WTC11 (cell line): ENCODE results near the gene C2orf15. TPM values are rescaled to one million over a fixed set of nuclear protein-coding genes. Genes with fewer than 3 reads are reported as not detected.

Experiments used
- ATF1 ChIP-seq: sonication (generic); formaldehyde crosslinking; IDR thresholded peaks from 2 replicates; pipeline ENCODE4 v1.8.1; 2023; ENCODE audit warnings: mild to moderate bottlenecking, moderate library complexity, missing genetic modification reagents
- CBFB ChIP-seq: sonication (generic); formaldehyde crosslinking; IDR thresholded peaks from 2 replicates; pipeline ENCODE4 v1.8.1; 2022; ENCODE audit warnings: mild to moderate bottlenecking, low read depth, missing genetic modification reagents
- CTCF ChIP-seq: fragments of 200-600 bp; IDR thresholded peaks from 2 replicates; pipeline ENCODE4 v1.8.0; 2022; ENCODE audit warnings: antibody characterized with exemption
- FOXK1 ChIP-seq: sonication (generic); formaldehyde crosslinking; IDR thresholded peaks from 2 replicates; pipeline ENCODE4 v1.8.0; 2022; ENCODE audit warnings: mild to moderate bottlenecking, moderate library complexity, missing genetic modification reagents
- GABPB1 ChIP-seq: sonication (generic); formaldehyde crosslinking; IDR thresholded peaks from 2 replicates; pipeline ENCODE4 v1.8.1; 2023; ENCODE audit warnings: mild to moderate bottlenecking, missing genetic modification reagents
- KAT7 ChIP-seq: sonication (generic); formaldehyde crosslinking; IDR thresholded peaks from 2 replicates; pipeline ENCODE4 v1.8.1; 2023; ENCODE audit warnings: missing genetic modification reagents, mild to moderate bottlenecking, borderline replicate concordance
- MXD4 ChIP-seq: fragments of 250-450 bp; sonication (Bioruptor Pico); IDR thresholded peaks from 2 replicates; pipeline ENCODE4 v1.8.0; 2021; ENCODE audit warnings: mild to moderate bottlenecking, moderate library complexity, borderline replicate concordance
- NR2C2 ChIP-seq: sonication (generic); formaldehyde crosslinking; IDR thresholded peaks from 2 replicates; pipeline ENCODE4 v1.8.0; 2022; ENCODE audit warnings: mild to moderate bottlenecking, missing genetic modification reagents
- NR3C1 ChIP-seq: sonication (generic); formaldehyde crosslinking; conservative IDR thresholded peaks from 2 replicates; pipeline ENCODE4 v1.8.1; 2023; ENCODE audit warnings: low read depth, mild to moderate bottlenecking, missing genetic modification reagents
- OVOL2 ChIP-seq: fragments of 250-450 bp; sonication (Bioruptor Pico); IDR thresholded peaks from 2 replicates; pipeline ENCODE4 v1.9.0; 2021; ENCODE audit warnings: mild to moderate bottlenecking, borderline replicate concordance
- RORB ChIP-seq: fragments of 250-450 bp; sonication (Bioruptor Pico); IDR thresholded peaks from 2 replicates; pipeline ENCODE4 v1.9.0; 2021; ENCODE audit warnings: mild to moderate bottlenecking
- TEAD4 ChIP-seq: sonication (generic); formaldehyde crosslinking; IDR thresholded peaks from 2 replicates; pipeline ENCODE4 v1.8.0; 2022; ENCODE audit warnings: mild to moderate bottlenecking, missing genetic modification reagents
- ZBTB21 ChIP-seq: sonication (generic); formaldehyde crosslinking; IDR thresholded peaks from 2 replicates; pipeline ENCODE4 v1.8.1; 2023; ENCODE audit warnings: mild to moderate bottlenecking, missing genetic modification reagents, borderline replicate concordance
- ZNF121 ChIP-seq: sonication (generic); formaldehyde crosslinking; IDR thresholded peaks from 2 replicates; pipeline ENCODE4 v1.8.0; 2023; ENCODE audit warnings: missing genetic modification reagents
- ZNF219 ChIP-seq: sonication (generic); formaldehyde crosslinking; IDR thresholded peaks from 2 replicates; pipeline ENCODE4 v1.8.0; 2023; ENCODE audit warnings: missing genetic modification reagents, mild to moderate bottlenecking, borderline replicate concordance
- ZNF263 ChIP-seq: sonication (generic); formaldehyde crosslinking; IDR thresholded peaks from 2 replicates; pipeline ENCODE4 v1.8.1; 2022; ENCODE audit warnings: low read depth, mild to moderate bottlenecking, moderate library complexity, missing genetic modification reagents
- ZNF317 ChIP-seq: sonication (generic); formaldehyde crosslinking; IDR thresholded peaks from 2 replicates; pipeline ENCODE4 v1.8.1; 2023; ENCODE audit warnings: low read depth, mild to moderate bottlenecking, moderate library complexity, missing genetic modification reagents, borderline replicate concordance
- ZNF512 ChIP-seq: sonication (generic); formaldehyde crosslinking; IDR thresholded peaks from 2 replicates; pipeline ENCODE4 v1.8.1; 2022; ENCODE audit warnings: missing genetic modification reagents, borderline replicate concordance
- ZNF532 ChIP-seq: fragments of 250-450 bp; sonication (Bioruptor Pico); IDR thresholded peaks from 2 replicates; pipeline ENCODE4 v1.9.0; 2021; ENCODE audit warnings: mild to moderate bottlenecking, borderline replicate concordance
- total RNA-seq: library from RNA; stranded (reverse); gene quantifications from 3 replicates; pipeline ENCODE4 v1.2.3, GENCODE V29; 2021
- TF ChIP-seq, protein P1 (sequence below): sonication (generic); formaldehyde crosslinking; IDR thresholded peaks from 2 replicates; pipeline ENCODE4 v1.8.1; 2023; ENCODE audit warnings: mild to moderate bottlenecking, moderate library complexity, missing genetic modification reagents
- TF ChIP-seq, protein P2 (sequence below): sonication (generic); formaldehyde crosslinking; IDR thresholded peaks from 2 replicates; pipeline ENCODE4 v1.8.1; 2022; ENCODE audit warnings: low read depth, mild to moderate bottlenecking, moderate library complexity, missing genetic modification reagents, borderline replicate concordance
- TF ChIP-seq, protein P3 (sequence below): sonication (generic); formaldehyde crosslinking; conservative IDR thresholded peaks from 2 replicates; pipeline ENCODE4 v1.8.1; 2023; ENCODE audit warnings: mild to moderate bottlenecking, low read depth, missing genetic modification reagents, moderate library complexity
- TF ChIP-seq, protein P4 (sequence below): fragments of 250-450 bp; sonication (Bioruptor Pico); IDR thresholded peaks from 2 replicates; pipeline ENCODE4 v1.9.0; 2021; ENCODE audit warnings: mild to moderate bottlenecking

C2orf15 gene
- total RNA-seq, 1 experiment from 2014 or later = 6.1 TPM

DNA sequence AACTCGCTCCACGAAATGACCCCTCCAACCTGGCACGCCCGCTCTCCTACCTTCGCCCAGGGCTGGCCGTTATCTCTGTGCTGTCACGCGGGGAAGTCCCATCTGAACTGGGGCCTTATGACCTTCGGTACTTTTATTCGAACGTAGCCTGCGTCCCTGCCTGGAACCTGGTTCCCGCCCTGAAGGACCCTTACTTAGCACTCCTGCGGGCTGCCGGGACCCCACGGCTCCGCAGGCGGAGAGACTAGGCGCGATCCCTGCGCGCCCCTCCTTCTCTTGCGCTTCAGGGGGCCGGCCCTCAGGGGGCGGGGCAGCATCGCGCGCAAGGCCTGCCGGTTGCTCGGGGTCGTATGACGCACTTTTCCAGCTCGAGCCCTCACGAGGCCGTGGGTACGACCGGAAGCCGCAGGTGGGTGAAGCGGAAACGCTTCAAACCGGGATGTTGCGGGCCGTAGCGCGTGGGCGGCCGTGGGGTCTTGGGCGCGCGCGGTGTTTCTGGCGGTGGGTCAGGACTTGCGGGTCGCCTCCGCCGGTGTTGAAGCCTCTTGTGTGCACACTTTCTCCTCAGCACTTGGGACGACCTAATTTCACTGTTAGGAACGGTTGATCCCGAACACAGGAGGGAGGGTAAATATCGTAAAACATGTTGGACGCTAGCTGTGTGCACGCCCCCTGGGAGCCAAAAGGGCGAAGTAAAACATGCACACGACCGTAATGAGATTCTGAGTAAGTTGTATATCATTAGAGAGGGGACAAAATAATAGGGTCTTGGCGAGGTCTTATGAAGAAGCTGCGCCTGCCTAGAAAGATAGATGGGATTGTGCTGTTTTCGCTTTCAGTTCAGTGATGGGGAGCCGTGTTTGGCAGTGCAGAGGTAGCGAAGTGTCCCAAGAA, 13.4 kb downstream of the C2orf15 start, which contains the start of the genes LIPT1 and TSGA10 (continued):
- TF ChIP-seq ZNF317 (CRISPR knock-in tag) = 0 out of 2 replicates have a peak, but pooled peaks have one; percentile 44
- peak; percentile 97 for TF ChIP-seq FOXK1 (CRISPR knock-in tag)
- TF ChIP-seq NR2C2 = peak; percentile 41; the same call in 1 of the 2 replicates
- no peak for TF ChIP-seq NR3C1 (CRISPR knock-in tag)
- TF ChIP-seq, protein P1, sequence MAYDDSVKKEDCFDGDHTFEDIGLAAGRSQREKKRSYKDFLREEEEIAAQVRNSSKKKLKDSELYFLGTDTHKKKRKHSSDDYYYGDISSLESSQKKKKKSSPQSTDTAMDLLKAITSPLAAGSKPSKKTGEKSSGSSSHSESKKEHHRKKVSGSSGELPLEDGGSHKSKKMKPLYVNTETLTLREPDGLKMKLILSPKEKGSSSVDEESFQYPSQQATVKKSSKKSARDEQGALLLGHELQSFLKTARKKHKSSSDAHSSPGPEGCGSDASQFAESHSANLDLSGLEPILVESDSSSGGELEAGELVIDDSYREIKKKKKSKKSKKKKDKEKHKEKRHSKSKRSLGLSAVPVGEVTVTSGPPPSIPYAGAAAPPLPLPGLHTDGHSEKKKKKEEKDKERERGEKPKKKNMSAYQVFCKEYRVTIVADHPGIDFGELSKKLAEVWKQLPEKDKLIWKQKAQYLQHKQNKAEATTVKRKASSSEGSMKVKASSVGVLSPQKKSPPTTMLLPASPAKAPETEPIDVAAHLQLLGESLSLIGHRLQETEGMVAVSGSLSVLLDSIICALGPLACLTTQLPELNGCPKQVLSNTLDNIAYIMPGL (CRISPR knock-in tag) = peak; percentile 57
- 0 out of 2 replicates have a peak, but pooled peaks have one; percentile 76 for TF ChIP-seq KAT7 (CRISPR knock-in tag)
- no peak for TF ChIP-seq ZNF263
- no peak for TF ChIP-seq CTCF
- no peak for TF ChIP-seq ZNF219 (CRISPR knock-in tag)
- no peak for TF ChIP-seq MXD4 (CRISPR knock-in tag)
- no peak for TF ChIP-seq ZNF512 (CRISPR knock-in tag)
- peak; percentile 90 for TF ChIP-seq GABPB1 (CRISPR knock-in tag)
- TF ChIP-seq, protein P2, sequence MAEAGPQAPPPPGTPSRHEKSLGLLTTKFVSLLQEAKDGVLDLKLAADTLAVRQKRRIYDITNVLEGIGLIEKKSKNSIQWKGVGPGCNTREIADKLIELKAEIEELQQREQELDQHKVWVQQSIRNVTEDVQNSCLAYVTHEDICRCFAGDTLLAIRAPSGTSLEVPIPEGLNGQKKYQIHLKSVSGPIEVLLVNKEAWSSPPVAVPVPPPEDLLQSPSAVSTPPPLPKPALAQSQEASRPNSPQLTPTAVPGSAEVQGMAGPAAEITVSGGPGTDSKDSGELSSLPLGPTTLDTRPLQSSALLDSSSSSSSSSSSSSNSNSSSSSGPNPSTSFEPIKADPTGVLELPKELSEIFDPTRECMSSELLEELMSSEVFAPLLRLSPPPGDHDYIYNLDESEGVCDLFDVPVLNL = no peak
- no peak for TF ChIP-seq ZNF532 (CRISPR knock-in tag)
- TF ChIP-seq ZBTB21 (CRISPR knock-in tag) = peak; percentile 96
- TF ChIP-seq OVOL2 (CRISPR knock-in tag) = no peak
- TF ChIP-seq, protein P3, sequence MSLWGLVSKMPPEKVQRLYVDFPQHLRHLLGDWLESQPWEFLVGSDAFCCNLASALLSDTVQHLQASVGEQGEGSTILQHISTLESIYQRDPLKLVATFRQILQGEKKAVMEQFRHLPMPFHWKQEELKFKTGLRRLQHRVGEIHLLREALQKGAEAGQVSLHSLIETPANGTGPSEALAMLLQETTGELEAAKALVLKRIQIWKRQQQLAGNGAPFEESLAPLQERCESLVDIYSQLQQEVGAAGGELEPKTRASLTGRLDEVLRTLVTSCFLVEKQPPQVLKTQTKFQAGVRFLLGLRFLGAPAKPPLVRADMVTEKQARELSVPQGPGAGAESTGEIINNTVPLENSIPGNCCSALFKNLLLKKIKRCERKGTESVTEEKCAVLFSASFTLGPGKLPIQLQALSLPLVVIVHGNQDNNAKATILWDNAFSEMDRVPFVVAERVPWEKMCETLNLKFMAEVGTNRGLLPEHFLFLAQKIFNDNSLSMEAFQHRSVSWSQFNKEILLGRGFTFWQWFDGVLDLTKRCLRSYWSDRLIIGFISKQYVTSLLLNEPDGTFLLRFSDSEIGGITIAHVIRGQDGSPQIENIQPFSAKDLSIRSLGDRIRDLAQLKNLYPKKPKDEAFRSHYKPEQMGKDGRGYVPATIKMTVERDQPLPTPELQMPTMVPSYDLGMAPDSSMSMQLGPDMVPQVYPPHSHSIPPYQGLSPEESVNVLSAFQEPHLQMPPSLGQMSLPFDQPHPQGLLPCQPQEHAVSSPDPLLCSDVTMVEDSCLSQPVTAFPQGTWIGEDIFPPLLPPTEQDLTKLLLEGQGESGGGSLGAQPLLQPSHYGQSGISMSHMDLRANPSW (CRISPR knock-in tag) = no peak
- no peak for TF ChIP-seq TEAD4
- peak; percentile 70; the same call in 1 of the 2 replicates for TF ChIP-seq CBFB
- TF ChIP-seq ATF1 (CRISPR knock-in tag) = no peak
- TF ChIP-seq ZNF121 (CRISPR knock-in tag) = no peak
- TF ChIP-seq RORB (CRISPR knock-in tag) = no peak
- TF ChIP-seq, protein P4, sequence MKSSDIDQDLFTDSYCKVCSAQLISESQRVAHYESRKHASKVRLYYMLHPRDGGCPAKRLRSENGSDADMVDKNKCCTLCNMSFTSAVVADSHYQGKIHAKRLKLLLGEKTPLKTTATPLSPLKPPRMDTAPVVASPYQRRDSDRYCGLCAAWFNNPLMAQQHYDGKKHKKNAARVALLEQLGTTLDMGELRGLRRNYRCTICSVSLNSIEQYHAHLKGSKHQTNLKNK (CRISPR knock-in tag) = no peak
